GM19397 (cell line): ENCODE results near the gene LIN37.
A peak's percentile ranks its signal among the peaks of the same experiment; 100 is the strongest.

Experiments used
- ATAC-seq: cut with Tn5 transposase; IDR thresholded peaks from one replicate; pipeline ENCODE4 v1.9.1; 2021; ENCODE audit warnings: mild to moderate bottlenecking, moderate library complexity; ENCODE audit not compliant: unreplicated experiment

Gene LIN37, protein sequence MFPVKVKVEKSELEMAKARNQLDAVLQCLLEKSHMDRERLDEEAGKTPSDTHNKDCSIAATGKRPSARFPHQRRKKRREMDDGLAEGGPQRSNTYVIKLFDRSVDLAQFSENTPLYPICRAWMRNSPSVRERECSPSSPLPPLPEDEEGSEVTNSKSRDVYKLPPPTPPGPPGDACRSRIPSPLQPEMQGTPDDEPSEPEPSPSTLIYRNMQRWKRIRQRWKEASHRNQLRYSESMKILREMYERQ

DNA sequence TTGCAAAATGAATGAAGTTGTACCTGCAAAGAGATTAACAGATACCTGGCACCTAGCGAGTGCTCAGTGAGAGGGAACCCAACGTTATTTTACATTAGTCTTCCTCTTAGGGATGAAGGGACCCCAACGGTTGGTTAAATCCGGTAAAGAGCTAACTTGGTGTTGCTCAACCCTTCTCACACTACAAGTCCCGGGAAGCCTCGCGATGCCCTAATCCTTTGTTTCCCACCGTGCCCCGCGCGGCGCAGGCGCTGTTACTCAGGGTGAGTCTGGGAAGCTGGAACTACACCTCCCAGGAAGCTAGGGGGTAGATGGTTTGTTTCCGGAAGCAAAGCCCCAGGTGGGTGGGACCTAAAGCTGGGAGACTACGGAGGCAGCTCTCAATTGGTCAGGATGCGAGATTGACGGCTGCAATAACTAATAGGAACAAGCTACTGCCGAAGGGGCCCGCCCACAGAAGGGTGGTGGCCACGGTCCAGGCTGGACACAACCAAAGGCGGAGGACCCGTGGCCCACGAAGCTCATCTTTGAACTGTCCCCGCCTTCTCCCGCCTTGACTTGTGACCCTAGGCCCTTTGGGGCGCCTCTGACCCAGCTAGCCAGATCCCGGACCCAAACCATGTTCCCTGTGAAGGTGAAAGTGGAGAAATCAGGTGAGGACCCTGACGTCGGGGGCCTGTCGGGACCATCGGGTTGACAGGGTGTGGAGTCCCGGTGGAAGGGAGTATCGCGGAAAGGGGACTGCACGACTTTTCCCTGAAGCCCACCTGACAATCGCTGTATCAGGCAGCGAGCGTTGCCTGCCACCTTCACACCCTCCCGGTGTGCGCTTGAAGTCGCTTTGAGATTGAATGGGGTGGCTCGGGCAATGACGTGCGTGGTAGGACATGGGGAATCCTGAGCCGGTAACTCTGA is at the start of gene LIN37:
LIN37 (plus strand) TSS at position 471 of the 915 bp plus-strand sequence; CDS start at position 620, 149 bp downstream.
- peak; percentile 56 for ATAC-seq

DNA sequence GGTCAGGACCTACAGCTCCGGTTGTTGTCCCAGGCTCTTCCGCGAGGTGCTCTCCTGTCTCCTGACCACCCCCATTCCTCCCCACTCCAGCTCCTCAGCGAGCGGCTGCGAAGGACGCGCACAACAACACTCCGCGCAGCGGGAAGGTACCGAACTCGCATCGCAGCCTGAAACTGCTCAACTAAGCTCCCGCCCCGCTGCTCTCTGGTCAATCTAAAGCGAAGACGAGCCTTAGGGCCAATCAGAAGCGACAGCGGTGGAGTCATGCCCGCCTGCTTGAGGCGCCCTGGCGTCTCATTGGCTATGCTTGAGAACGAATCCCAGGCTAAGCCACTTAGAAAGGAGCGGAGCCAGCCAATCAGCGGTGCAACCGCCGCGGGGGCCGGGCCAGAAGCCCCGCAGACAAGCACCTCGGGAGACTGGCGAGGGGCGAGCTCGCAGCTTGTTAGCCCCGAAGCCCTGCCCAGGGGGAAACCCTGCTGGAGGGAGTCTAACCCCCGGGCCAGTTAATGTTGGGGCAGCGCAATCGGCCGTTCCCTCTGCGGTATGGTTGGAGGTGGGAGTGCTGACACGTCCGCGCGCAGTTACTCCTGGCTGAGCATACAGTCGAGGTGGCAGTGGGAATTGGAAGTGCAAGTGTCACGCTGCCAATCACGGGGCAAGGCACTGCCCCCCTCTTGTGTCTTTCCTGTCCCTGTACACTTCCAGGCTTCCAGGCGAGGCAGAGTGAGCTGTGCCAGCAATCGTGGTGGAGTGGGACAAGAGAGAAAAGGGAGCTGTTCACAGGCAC is 46.0 kb upstream of the LIN37 start:
- ATAC-seq: peak; percentile 95

DNA sequence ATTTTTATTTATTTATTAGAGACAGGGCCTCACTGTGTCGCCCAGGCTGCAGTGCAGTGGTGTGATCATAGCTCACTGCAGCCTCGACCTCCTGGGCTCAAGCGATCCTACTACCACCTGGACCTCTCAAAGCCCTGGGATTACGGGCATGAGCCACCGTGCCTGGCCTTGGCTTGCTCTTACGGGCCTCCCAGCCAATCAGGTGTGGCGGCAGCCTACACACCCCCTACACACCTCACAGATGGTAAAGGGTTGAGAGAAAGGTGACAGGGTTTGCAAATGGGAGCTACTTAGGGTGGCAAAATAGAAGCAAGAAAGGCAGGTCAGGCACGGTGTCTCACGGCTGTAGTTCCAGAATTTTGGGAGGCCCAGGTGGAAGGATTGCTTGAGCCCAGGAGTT is 45.0 kb upstream of the LIN37 start:
- ATAC-seq: no peak

DNA sequence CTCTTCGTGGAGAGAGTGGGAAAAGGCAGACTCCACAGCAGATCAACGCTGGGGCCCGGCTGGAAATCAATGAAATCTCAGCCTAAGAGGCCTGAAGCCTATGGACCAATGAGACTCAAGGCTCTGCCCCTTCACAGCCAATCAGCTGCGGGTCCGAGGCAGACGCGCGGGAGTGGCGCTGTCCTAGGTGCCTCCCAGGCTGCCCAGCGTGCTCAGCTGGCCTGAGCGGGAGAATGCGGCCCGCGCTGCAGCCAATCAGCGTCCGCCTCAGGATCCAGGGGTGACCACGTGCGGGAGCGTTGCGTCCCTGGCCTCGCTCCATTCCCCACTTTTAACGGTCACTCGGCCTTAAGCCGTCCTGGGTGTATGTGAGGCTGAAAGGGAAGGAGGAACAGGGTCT is 44.2 kb upstream of the LIN37 start, which contains the start of gene ZBTB32:
ZBTB32 (plus strand) TSS at position 341 of the 400 bp plus-strand sequence. CDS start 10,069 bp downstream, outside the sequence.
- no peak for ATAC-seq

DNA sequence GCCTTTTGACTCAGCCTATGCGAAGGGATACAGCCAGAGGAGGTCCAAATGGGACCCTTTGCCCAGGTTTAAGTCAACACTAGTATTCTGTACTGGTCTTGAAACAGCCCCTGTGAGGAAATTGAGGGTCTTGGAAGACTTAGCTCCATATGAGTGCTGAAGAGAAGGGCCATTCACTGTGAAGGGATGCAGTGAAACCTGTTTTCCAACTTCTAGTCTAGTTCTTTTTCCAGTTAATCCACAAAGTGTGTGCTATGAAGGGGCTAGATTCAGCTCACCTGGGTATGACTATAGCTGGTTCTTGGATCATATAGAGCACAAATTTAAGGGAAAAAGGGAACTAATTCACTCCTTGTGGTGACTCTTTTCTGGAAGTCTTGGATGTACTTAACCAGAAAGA is 40.0 kb upstream of the LIN37 start:
- no peak for ATAC-seq

DNA sequence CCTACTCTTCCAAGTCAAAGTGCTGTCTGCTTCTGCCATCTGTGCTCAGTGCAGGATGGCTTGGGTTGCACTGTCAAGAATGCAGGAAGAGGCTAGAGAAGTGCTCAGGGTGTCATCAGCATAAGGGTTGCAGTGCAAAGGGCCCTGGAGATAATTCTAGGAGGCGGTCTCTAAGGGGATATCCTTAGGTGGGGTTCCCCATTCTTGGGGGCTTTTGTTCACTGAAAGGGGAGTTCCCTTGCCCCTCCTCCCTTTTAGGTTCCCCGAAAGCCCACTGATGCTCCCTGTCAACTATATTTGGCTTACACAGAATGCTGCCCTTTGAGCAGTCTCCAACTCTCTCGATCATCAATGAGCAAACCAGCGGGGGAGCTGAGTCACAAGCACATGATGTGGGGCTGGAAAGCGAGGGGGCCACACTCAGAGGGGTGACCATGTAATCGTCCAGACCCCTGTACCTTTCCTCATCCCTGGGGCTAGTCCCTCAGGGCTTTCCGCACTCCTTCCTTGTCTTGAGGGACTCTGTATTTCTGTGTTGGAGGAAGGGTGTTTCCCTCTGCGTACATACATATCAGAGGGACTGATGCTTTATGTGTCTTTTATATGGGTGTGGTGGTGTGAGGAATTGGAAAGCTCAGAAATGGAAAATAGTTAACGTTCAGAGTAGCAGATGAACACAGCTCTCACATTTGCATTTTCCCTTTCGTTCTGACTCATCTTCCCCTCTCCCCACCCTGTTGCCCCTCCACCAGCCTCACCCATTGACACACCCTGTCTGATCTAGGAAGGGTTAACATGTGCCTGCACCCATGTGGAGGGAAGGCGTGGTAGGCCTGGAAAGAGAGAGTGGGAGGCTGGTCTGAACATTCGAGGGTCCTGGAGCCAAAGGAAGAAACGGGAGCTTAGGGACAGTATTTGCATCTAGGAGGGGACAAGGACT is 37.3 kb upstream of the LIN37 start:
- peak; percentile 33 for ATAC-seq

DNA sequence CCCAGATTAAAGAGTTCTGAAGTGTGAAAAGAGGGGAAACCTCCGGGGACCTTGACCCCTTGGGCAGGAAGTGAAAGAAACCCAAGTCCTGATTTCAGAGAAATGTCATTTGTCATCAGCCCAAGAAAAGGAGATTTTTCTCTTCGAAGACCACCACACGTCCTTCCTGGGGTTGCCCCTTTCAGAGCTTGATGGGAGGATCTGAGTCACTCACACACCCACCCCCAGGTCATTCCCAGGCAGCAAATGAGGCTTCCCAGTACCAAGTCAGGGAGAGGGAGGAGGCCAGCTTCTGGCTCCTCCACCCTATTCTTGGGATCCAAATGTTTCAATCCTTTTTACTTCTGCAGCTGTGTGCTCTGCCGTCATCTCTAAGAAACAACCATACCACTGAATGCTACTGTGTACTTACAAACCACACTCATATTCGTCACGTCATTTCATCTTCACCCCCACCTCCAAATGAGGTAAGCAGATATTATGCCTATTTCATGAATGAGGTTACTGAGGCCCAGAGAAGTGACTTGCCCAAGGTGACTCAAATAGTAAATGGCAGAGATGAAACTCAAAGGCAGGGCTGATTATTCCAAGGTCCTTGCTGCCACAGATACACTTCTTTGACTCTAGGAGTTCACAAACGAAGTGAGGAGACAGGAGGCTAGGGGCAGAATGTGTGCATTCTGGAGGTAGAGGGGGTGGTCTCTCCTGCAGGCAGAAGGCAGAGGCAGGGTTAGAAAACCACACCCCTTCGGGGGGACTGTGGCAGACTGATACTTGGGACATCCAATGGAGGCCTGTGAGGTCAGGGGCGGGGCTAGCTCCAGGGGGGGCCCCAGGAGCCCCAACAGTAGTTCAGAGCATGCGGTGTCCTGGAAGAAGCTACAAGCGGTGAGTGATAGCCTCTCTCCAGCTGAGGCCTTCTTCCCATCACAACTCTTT is 35.5 kb upstream of the LIN37 start:
- no peak for ATAC-seq

DNA sequence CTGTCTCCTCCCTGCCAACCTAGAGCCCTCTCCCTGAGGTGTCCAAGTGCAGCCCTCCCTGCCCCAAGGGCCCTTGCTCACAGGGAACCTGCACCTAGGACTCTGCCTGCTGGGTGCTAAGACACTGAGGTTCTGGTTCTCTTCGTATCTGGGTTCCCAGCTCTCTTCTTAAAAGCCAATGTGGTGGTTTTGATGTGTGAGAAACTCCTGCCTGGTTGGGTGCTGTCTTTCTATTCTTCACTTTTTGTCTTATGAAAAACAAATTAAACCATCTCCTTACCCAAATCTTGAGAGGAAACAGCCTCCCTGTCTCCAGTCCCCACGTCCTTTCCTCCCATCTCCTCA is 34.9 kb upstream of the LIN37 start:
- ATAC-seq: no peak

DNA sequence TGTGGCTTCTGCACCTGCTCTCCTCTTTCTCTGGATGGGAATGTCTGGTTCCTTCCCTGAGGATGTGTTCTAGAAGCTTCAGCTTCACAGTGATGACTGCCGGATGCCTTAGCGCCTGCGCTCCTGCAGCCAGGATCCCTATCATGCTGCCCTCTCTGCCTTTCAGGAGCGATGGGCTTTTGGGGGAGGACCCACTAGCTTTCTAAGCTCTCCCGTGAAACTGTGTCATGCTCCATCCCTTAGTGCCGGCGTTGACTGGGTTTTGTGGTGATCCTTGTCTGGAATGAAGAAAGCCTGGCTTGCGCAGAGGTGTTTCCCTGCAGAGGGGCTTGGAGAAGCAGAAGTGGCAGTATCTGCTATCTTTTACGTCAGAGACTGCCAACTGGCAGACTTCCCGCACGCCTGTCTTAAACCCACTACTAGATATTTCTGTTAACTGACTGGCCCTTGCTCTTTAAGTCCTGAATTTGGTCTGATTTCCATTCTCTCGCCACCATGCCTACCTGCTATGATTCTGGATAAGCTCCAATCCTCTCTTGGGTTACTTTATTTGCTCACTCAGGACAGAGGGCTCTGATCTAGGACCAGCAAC is 34.4 kb upstream of the LIN37 start:
- no peak for ATAC-seq

DNA sequence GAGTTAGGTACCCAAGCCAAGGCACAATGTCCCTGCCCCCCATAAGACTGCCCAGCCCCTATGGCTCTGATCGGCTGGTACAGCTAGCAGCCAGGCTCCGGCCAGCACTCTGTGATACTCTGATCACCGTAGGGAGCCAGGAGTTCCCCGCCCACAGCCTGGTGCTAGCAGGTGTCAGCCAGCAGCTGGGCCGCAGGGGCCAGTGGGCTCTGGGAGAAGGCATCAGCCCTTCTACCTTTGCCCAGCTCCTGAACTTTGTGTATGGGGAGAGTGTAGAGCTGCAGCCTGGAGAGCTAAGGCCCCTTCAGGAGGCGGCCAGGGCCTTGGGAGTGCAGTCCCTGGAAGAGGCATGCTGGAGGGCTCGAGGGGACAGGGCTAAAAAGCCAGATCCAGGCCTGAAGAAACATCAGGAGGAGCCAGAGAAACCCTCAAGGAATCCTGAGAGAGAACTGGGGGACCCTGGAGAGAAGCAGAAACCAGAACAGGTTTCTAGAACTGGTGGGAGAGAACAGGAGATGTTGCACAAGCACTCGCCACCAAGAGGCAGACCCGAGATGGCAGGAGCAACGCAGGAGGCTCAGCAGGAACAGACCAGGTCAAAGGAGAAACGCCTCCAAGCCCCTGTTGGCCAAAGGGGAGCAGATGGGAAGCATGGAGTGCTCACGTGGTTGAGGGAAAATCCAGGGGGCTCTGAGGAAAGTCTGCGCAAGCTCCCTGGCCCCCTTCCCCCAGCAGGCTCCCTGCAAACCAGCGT is 33.6 kb upstream of the LIN37 start:
- no peak for ATAC-seq

DNA sequence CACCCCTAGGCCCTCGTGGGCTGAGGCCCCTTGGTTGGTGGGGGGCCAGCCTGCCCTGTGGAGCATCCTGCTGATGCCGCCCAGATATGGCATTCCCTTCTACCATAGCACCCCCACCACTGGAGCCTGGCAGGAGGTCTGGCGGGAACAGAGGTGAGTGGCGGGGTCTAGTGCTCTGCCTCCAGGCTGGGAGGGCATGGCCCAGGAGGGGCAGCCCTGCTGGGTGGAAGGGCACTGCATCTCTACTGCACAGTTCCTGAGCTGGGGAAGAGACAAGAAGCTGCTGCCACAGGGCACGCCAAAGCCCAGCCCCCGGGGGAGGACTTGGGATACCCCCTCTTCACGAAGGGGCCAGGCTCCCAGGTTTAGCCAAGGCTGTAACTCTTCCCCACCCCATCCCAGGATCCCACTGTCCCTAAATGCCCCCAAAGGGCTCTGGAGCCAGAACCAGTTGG is 33.0 kb upstream of the LIN37 start:
- ATAC-seq: no peak

DNA sequence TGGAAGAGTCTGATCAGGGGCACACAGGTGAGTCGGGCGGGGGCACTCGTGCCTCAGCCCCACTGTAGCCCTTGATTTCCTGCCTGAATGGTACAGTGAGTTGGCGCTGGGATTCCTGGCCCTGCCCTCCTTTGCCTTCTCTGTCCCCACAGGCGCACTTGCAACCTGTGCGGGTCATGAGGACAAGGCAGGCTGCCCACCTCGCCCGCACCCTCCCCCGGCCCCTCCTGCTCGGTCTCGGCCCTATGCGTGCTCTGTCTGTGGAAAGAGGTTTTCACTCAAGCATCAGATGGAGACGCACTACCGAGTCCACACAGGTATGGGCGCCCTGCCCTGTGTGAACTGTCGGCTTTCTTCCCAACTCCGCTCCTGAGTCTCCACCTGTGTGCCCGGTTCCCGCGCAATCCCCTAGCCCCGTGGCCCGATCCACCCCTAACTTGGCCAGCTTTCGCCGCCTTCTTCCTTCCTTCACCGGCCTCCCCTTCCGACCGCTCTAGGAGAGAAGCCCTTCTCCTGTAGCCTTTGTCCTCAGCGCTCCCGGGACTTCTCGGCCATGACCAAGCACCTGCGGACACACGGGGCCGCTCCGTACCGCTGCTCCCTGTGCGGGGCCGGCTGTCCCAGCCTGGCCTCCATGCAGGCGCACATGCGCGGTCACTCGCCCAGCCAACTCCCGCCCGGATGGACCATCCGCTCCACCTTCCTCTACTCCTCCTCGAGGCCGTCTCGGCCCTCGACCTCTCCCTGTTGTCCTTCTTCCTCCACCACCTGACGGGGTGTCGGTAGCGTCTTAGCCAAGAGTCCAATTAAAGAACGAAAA is 32.2 kb upstream of the LIN37 start:
- ATAC-seq: no peak

DNA sequence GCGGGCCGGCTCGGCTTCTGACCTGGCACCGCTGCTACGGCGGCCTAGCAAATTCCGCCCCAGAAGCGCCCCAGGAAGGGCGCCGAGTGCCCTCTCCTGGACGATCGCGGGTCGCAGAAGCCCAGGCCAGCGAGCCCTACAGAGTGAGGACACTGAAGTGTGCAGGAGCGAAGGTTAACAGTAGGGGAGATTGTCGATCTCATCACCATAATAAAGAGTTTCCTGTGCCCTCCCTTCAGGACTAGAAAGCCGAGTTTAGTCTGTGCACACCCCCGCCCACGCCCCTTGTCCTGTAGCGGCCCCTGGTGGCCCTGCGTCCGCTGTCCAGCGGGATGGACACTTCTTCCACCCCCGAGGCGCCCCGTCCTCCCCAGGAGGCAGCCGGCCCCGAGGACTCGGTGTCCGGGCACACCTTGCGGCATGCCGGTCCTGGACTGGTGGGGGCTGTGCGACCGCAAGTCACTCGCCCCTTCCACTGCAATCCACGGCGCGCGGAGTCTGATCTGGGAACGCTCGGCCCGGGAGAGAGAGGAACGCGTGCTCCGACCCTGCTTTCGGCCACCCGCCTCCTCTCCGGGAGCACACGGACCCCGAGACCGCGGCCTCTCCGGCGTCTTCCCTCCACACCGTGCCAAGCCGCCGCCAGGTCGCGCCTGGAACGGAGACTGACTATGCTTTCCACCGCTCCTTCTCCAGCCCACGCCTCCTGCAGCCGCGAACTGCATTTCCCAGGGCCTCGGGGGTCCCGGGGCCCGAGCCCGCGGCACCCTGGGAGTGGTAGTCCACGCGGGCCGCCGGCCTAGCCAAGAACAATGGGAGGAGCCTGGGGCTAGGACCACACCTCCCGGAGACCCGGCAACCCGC is 31.3 kb upstream of the LIN37 start:
- peak; percentile 62 for ATAC-seq

DNA sequence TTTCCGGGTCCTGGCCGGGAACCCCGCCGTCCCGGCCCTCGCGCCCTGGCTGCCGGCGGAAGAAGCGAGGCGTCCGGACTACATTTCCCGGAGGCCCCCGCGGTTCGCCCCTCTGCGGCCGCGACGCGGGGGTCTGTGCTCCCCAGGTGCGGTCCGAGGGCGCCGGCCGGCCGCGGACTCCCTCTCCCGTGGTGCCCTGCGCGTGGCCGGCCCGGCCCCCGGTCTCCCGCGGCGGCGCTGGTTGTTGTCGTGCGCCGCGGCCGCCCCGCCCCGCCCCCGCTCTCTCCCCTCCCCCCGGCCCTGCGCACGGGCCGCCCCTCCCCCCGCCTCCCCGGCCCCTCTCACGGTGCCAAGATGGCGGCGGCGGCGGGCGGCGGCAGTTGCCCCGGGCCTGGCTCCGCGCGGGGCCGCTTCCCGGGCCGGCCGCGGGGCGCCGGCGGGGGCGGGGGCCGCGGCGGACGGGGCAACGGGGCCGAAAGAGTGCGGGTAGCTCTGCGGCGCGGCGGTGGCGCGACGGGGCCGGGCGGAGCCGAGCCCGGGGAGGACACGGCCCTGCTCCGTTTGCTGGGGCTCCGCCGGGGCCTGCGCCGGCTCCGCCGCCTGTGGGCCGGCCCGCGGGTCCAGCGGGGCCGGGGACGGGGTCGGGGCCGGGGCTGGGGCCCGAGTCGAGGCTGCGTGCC is 30.6 kb upstream of the LIN37 start, which contains the start of gene KMT2B:
KMT2B (plus strand) TSS at position 339 of the 680 bp plus-strand sequence; CDS start at position 355, 16 bp downstream.
- no peak for ATAC-seq

DNA sequence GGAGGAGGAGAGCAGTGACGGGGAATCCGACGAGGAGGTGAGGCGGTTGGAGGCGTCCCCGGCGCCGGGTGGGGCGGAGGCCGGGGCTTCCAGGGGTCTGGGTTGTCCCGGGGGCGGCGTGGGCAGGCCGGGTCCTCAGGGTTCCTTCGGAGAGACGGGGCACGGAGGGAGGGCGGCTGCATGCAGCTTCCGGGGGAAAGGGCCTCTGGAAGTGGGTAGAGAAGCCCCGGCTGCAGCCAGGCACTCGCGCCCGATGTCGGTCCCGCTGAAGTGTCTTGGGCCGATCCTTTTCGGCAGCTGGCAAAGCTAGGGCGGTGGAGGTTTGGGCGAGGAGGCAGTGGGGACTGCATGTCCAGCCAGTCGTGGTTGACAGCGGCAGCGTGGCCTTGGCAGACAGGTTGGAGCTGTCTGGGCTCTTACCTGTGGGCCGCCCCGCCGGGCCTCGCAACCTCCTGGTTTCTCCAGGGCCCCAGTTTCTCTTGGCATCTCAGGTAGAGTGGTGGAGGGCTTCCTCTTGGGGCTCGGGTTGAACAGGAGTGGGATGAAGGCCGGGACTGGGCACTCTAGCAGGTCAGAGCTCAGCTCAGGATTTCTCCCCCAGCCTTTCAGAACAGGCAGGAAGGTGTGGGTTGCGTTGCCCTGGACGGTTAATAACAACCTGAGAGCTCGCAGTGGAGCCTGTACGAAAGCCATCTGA is 29.9 kb upstream of the LIN37 start:
- peak; percentile 5 for ATAC-seq
